COR-L47 (cell line): ENCODE measurements around the gene WWOX.

ENCODE experiments used
- DNase-seq: peaks from one replicate; lab custom pipeline; 2025; lab: John Stamatoyannopoulos, UW

WWOX gene

DNA sequence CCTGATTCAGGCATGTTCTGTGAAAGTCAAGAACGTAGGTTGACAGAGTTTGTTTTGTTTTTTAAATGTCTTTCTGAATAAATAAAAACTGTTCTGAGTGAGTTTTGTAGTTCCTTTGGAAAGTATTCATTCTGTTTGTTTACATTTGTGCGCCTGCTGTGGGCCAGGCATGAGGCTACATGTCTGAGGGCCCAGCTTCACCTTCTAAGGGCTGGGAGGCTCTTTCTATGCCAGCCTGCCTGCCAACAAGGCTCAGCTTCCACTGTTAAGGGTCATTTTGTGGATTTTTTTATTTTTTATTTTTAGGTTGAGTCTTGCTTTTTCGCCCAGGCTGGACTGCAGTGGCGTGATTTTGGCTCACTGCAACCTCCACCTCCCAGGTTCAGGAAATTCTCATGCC lies 6.1 kb downstream of the WWOX start:
- no peak for DNase-seq

DNA sequence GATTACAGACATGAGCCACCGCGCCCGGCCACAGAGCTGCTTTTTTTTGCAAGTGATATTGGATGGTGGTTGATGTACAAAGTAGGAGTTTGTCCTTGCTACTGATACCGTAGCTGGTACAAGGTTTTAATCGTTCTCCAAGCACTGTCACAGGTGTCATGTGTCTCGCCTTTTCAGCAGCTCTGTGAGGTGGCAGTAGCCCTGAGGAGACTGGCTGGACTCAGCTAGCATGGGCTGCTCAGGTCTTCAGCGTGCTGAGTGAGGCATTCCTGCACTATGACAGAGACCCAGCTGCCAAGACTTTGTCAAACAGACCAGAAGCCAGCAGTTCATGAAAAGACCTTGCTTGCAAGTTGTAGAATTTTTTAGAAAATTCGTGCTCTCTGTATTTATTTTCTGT lies 7.2 kb downstream of the WWOX start:
- DNase-seq, result no peak

DNA sequence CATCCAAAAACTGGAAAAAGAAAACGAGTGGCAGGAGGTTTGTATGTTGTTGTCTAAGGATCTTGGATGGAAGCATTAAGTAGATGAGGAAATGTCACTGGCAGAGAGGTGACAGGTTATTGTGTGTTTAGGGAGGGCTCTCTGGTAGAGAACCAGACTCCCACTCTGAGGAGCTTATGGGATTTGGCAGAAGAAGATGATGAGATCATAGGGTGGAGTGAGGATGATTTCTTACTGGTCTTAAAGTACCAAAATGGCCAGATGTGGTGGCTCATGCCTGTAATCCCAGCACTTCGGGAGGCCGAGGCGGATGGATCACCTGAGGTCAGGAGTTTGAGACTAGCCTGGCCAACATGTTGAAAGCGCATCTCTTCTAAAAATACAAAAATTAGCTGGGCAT lies 9.0 kb downstream of the WWOX start:
- DNase-seq, result no peak

DNA sequence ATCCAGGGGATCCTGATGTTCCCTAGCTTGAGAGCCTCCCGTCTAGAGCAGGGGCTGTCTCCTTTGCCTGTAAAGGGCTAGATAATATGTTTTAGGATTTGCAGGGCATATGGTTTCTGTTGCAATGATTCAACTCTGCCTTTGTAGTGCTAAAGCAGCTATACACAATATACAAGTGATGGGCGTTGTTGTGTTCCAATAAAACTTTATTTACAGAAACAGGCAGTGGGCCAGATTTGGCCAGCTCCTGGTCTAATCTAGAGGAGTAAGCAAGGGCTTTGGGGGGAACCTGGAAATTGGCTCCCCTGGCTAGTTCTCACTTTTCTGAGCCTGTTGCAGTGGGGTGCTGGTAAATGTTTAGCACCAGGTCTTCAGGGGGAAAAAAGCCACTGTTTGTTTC lies 13.8 kb downstream of the WWOX start:
- DNase-seq, result no peak

DNA sequence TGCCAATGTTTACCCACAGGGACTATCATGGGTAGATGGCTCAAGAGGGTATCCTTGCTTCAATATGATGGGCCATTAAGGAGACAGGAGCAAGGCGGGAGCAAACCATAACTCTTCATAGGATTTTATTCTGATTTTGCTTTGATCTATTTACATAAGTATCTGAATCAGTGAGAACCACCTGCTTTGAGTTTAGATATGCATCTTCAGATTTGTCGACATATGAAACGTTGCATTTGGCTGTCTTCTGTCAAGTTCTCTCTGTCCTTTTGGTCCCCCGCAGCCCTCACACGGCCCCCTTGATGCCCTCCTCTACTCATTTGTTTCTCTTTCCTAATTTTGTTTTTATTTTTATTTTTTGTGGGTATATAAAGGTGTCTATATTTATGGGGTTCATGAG lies 16.2 kb downstream of the WWOX start:
- DNase-seq, result no peak

DNA sequence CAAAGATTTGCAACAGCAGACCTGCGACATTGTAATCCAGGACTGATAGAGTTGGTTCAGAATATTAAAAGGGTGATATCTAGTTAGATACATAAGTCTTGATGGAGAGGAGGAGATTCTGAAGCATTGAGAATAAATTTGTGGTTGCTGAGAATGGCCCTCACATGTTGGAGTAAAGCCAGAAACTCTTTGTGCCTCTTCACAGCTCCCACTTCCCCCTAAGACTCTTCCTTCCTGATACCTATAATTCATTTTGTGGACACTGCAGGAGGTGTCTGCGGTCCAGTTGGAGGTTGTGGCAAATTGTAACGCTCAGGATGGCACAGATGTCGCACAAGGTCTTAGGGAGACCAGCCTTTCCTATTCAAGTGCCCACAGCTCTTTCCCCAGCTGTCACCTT lies 17.5 kb downstream of the WWOX start:
- DNase-seq, result no peak

DNA sequence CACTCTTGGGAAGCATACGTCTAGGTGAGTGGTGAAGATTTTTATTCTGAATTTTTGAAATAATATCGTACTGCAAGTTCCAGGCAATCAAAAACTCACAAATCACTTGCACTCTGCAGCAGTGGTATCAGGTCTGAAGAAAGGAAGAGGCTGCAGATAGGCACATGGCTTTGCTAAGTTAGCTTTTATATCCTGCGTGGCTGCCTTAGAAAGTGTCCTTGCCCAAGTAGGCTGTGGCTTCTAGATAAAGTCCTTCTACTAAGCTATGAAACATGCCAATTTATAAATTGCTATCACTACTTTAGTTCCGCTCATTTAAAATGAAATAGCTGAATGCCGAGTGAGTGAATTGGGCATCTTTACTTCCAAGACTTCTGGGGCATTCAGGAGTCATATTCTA lies 17.9 kb downstream of the WWOX start:
- DNase-seq, result no peak

DNA sequence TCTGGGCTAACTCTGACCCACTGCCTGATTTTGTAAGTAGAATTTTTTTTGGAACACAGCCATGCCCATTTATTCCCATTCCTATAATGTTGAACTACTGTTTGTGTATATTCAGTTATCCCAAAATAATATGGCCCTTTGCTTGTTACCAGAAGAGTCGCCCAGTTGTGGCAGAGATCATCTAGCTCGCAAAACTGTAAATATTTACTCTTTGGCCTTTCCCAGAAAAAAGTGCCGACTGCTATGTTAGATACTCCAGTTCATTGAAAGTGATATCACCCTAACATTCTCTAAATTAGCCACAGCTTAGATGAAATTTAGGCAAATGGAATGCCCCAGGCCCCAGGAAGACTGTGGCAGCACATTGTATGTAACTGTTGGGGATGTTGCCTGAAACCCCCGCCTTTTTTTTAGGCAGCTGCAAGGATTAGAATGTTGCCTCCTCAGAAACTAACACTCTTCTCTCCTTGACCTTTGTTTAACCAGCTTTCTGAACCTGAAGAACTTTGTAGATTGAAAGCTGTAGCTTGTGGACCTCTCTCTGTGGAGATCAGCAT lies 19.1 kb downstream of the WWOX start:
- DNase-seq, result no peak

DNA sequence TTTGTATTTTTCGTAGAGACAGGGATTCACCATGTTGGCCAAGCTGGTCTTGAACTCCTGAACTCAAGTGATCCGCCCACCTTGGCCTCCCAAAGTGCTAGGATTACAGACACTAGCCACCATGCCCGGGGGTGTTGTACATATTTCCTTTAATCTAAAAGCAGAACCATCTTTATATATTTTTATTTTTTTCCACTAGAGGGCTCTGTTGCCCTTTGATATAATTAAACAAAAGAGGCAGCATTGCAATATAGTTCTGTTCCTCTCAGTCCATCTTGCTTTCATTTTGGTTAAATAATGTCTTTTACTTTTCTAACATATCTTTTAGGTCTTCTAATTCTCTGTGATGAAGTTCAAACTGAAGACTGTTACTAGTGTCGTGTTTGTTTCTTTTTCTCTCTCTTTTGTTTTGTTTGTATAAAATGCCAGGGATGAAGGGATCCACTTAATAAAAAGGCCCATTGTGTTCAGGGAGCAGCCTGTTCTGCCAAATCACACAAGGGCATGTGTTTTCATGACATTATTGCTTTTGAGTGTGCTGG lies 23.4 kb downstream of the WWOX start:
- peak; percentile 57 for DNase-seq

DNA sequence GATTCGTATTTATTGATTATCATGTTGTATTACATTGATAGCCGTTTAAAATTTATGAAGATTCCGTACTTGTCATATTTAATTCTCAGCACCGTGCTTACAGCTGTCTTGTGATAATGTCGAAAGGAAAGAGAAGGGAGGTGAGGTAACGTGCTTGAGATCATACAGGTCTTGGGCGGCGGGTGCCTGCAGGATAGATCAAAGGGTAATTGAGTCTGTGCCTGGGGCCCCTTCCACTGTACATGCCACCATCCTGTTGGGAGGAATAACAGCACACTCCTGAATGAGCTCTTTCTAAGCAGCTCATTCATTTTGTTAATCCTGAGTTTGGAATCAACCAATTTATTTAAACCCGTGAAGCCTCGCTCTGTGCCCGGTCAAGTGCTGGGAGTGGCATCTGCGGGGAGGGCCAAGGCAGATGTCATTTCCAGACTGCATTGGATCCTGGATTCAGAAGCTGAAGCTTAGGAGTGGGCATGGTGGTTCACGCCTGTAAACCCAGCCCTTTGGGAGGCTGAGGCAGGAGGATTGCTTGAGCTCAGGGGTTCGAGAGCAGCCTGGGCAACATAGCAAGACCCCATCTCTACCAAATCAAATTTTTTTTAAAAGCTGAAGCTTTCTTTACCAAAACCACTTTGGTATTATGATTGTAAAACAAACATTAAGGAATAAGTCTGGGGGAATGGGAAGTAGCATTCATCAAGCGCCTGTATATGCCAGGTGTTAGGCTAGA lies 25.8 kb downstream of the WWOX start:
- no peak for DNase-seq

DNA sequence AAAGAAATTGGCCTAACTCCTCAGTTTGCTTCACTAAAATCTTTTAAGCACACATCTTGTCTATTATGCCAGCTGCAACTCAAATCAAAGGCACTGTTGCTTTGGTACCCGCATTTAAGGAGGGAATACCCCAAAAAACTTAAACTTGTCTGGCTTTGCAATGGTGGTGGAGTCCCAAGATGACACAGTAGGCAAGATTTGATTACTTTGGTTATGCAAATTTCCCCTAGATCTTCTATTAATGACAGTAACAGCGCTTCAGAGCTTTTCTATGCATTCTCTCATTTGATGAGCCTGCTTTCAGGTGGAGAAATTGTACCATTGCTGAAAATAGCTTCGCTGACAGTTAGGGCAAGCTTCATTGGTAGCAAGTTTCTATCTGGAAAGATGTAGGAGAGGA lies 27.2 kb downstream of the WWOX start:
- DNase-seq, result no peak

DNA sequence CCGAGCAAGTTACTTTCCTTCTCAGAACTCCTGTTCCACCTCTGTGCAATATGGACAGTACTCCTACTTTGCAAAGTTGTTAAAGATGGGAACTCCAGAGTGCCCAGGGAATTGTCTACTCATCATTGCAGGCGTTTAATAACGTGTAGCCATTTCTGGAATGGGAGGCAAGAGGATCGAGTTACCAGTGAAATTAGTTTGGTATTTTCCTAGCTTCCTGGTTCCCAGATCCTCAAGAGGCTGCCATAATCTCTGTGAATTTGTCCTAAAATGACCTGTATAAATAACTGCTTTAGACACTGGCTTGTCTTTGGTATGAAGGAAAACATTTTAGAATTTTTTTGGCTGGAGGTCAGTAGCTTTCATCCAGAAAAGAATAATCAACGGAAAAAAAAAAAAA lies 27.7 kb downstream of the WWOX start:
- DNase-seq, result no peak

DNA sequence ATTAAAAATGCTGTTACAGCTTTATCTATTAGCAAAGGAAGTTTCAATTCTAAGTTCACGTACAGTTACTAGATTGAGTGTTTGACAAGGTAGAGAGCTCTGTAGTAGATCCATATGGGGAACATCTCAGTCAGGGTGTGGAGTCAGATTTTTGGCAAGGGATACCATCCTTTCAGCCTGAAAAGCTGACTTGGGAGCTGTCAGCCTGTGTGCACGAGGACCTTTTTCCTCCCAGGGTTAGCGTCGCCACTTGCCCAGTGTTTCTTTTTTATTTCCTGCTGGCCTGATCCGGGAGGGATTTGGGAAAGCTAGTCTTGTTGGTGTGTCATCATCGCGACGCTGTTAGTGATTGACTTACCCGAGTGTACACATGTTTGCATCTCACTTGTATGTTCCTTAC lies 29.5 kb downstream of the WWOX start:
- no peak for DNase-seq

DNA sequence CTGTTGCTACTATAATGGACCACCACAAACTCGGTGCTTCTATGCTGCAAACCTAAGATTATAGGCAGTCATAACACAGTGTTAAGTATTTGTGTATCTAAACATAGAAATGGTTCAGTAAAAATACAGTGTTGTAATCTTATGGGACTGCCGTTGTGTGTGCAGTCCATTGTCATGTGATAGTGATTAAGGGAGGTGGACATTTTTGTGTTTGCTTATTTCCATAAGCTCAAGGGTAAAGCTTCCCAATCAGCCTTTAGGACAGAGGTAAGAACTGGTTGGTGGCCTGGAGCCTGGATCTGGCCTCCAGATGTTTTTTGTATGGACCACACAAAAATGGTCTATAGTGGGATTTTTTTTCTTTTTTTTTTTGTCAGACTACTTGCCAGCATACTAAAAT lies 29.9 kb downstream of the WWOX start:
- DNase-seq, result no peak

DNA sequence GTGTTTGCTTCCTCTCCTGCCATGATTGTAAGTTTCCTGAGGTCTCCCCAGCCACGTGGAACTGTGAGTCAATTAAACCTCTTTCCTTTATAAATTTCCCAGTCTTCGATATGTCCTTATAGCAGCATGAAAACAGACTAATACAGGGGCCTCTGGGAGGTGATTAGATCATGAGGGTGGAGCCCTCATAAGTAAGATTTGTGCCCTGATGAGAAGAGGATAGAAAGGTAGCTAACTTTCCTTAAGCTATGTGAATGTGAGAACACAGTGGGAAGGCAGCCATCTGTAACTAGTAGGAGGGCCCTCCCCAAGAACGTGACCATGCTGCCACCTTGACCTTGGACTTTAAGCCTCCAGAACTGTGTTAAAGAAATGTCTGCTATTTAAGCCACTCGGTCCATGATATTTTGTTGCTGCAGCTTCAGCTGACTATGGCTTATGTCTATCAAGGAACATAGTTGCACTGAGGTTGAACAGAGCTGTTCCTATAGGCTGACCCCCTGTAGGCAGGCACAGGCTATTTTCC lies 30.7 kb downstream of the WWOX start:
- DNase-seq, result no peak

DNA sequence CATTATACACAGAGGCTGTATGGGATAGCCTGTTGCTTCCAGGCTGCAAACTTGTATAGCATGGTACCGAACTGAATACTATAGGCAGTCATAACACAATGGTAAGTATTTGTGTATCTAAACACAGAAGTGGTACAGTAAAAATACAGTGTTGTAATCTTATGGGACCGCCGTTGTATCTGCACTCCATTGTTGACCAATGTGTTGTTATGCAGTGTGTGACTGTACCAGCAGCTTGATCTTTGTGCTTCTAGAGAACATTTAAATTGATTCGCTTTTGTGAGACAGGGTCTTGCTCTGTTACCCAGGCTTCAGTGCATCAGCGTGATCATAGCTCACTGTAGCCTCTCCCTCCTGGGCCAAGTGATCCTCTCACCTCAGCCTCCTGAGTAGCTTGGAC lies 31.5 kb downstream of the WWOX start:
- DNase-seq, result no peak

DNA sequence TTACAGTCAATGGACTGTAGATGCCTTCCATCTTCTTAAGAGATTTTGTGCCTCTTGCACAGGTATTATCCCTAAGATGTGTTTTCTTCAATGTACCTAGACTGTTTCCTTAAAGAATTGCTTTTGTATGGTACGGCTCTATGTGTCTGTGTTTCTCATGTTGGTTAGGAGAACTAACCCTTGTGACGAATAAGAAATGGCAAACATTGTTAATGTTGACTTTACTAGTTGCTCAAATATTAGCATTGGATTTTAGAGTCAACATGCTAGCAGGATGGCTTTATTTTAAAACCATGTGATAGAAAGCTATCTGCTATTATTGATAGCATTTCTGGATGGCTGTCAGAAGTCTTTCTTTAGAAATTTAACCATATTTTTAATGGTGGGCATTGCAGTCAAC lies 34.5 kb downstream of the WWOX start:
- peak; percentile 65 for DNase-seq

DNA sequence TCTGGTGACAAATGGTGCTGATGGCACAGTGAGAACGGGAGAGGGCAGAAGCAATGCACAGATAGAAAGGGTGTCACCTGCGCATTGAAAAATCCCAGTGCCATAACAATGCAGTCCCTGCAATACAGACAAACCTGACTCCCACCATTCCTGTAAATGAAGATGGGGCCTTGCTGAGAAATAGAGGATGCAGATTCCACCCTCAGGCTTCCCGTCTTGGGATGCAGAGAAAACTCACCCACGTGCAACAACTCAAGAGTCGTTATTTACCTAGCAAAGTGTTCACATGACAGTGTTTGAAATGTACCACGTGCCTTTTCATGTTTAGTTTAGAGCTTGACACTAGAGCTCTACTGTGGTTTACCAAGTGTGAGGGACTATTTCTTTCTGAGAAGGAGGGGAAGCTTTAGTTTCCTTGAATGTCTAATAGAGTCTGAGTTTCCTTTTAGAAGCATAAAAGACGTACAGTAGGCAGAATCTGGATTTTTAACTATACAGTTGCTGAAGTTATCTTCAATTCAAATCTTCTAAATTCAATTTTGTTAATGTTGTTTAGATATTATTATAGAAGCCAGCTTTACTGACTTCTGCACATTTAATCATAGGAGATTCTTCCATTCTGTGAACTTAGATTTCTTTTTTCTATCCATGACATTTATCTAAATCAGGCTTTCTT lies 35.6 kb downstream of the WWOX start:
- no peak for DNase-seq

DNA sequence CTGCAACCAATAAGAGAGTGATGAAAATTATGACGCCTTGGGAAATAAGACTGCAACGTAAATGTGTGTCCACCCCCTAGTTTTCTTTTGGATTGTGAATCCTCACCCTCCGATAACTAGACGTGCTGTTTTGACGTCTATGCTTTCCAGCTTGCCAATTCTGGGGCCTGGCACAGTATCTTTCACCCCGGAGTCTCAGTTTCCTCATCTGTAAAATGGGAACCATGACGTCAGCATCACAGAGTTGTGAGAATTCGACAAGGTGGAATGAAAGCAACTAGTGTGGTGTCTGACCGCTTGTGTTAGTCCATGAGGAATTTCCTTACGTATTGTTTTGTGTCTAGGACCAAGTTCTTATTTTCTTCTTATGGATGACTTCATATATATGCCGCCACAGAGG lies 37.7 kb downstream of the WWOX start:
- DNase-seq, result no peak

DNA sequence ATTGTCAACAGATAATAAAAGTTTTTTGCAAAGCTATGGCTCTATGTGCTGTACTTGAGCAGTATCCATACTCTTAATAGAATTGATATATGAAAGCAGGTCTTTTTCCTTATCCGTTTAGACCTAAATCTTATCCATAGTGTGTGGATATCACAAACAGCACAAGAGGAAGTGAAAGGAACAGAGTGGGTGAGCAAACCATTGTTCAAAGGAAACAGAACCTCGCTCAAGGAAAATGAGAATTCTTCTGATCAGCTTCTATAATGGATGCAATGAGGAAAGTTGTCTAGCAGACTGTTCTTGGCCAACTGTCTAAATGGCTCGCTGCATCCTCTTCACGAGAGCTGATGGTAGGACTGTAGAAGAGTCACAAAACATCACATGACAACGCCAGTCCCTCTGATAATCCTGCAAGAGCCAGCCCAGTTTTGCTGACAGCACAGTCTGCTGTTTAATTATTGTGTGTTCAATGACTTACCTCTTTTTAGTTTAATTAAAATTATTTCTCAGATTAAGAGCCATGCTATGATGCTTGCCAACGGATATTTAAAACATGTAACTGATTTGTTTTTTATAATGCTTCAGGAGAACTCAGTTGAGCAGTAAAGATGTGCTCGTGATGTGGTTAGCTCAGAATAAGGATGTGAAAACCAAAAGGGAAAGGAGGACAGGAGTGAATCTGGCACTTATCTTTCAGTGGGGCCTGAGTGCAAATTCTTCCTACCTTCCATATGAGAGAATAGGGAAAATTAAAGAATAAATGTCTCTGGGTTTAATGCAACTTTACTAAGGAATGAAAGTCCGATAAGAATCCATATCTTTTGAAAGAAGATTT lies 38.5 kb downstream of the WWOX start:
- no peak for DNase-seq

DNA sequence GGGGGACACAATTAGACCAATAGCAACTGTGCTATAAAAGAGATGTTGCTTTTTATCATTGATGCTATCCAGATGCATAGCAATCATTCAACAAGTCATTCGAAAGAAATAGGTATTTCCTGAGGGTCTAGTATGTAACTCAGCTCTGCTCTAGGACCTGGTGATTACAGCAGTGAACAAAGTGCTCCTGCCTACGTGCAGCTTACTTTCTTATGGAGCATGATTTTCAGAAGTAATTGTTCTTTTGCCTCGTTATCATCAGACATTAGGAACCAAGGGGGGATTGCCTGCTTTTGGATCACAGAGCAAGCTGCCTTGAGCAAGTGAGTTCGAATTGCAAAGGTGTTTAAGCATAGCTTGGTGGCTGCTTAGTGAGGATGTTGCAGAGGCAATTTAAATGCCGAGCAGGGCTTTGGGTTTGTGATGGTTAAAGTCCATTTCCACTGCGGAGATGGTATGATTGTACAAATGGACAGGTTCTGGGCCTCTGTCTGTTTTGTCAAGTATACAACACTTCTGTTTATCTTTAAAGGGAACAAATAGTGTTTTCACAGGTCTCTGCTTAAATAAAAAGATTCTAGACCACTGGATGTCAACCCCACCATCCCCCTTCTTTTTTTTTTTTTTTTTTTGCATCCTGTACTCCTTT lies 41.5 kb downstream of the WWOX start:
- DNase-seq, result no peak

DNA sequence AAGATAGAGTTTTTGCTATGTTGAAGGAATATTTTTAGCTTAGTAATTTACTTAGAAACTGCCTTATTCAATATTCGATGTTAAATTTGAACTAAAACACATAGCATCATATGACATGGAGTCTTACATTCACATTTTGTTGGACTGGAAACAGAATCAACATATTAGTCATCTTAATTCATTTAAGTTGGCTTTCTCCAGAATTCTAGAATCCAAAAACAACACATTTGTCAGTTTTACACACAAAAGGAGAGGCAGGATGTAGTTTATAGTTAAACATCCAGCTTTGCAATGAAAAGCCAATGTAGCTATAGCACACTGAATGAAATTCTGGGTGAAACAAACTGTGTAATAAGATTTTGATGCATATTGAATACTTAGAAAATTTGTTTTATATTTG lies 43.3 kb downstream of the WWOX start:
- no peak for DNase-seq
